ENCODE data around the gene CRIP3.

Gene CRIP3

GRCh38 chr6:43308990-43309477, 408 bp upstream of the CRIP3 start:
- Histone ChIP-seq H4K12ac (ENCODE audit: low read depth, low read length) (no peak overlapping the region), H3K14ac (ENCODE audit: low read length) (no peak overlapping the region), H3K23ac (ENCODE audit: low read length) (no peak overlapping the region), H3K4me2 (ENCODE audit: low read length) (peak overlapping the region; percentile 62), H3K4me3 (ENCODE audit: low read depth, low read length) (no peak overlapping the region), H4K91ac (ENCODE audit: low read depth, low read length) (no peak overlapping the region), H2BK120ac (ENCODE audit: insufficient read depth, low read length, poor library complexity) (no peak overlapping the region), H3K27ac (ENCODE audit: low read depth, low read length) (no peak overlapping the region), H3K18ac (ENCODE audit: low read length) (no peak overlapping the region), H4K8ac (ENCODE audit: low read depth, low read length) (no peak overlapping the region), H3K9me3 (ENCODE audit: insufficient read depth, low read depth, low read length) (no peaks in the 10 kb centered on the region), H2AK5ac (ENCODE audit: low read length) (no peak overlapping the region), H2BK12ac (ENCODE audit: low read length) (no peak overlapping the region), H3K36me3 (ENCODE audit: control insufficient read depth in 1 of 2, insufficient read depth in 2 of 2, low read length in 2 of 2) (no peaks in the 10 kb centered on the region), H2BK5ac (ENCODE audit: low read depth, low read length, poor library complexity) (no peak overlapping the region), H3K4me1 (ENCODE audit: control insufficient read depth in 1 of 2, insufficient read depth in 2 of 2, low read length in 2 of 2) (peaks cover 0 to 4% of the 10 kb centered on the region in 2 experiments), H3K79me1 (ENCODE audit: low read length) (no peaks in the 10 kb centered on the region), H3K27me3 (ENCODE audit: insufficient read depth, low read length) (no peaks in the 10 kb centered on the region), H2AFZ (ENCODE audit: insufficient read depth, low read length, poor library complexity) (no peak overlapping the region), H3K9ac (ENCODE audit: low read length) (no peak overlapping the region), H3K4ac (ENCODE audit: low read depth, low read length) (no peak overlapping the region), H3K79me2 (ENCODE audit: control insufficient read depth, insufficient read depth, low read length, poor library complexity) (no peaks in the 10 kb centered on the region)
- no peak for DNase-seq
- no CpG with 5 or more reads among the region's 9 CpGs for WGBS (ENCODE audit: extremely low coverage, insufficient coverage, insufficient read length)

- Histone ChIP-seq H2BK12ac (ENCODE audit: low read length) (no peak overlapping the region), H2BK120ac (ENCODE audit: insufficient read depth, low read length, poor library complexity) (no peak overlapping the region), H3K14ac (ENCODE audit: low read length) (no peak overlapping the region), H3K4me2 (ENCODE audit: low read length) (no peak overlapping the region), H3K79me2 (ENCODE audit: control insufficient read depth, insufficient read depth, low read length, poor library complexity) (no peaks in the 10 kb centered on the region), H3K4me1 (ENCODE audit: control insufficient read depth in 1 of 2, insufficient read depth in 2 of 2, low read length in 2 of 2) (peaks cover 0 to 4% of the 10 kb centered on the region in 2 experiments), H4K91ac (ENCODE audit: low read depth, low read length) (no peak overlapping the region), H2AK5ac (ENCODE audit: low read length) (no peak overlapping the region), H3K27ac (ENCODE audit: low read depth, low read length) (no peak overlapping the region), H3K79me1 (ENCODE audit: low read length) (no peaks in the 10 kb centered on the region), H3K9ac (ENCODE audit: low read length) (no peak overlapping the region), H3K23ac (ENCODE audit: low read length) (no peak overlapping the region), H3K4ac (ENCODE audit: low read depth, low read length) (no peak overlapping the region), H3K9me3 (ENCODE audit: insufficient read depth, low read depth, low read length) (no peaks in the 10 kb centered on the region), H2BK5ac (ENCODE audit: low read depth, low read length, poor library complexity) (no peak overlapping the region), H4K8ac (ENCODE audit: low read depth, low read length) (no peak overlapping the region), H2AFZ (ENCODE audit: insufficient read depth, low read length, poor library complexity) (no peak overlapping the region), H3K18ac (ENCODE audit: low read length) (no peak overlapping the region), H3K36me3 (ENCODE audit: control insufficient read depth in 1 of 2, insufficient read depth in 2 of 2, low read length in 2 of 2) (no peaks in the 10 kb centered on the region), H3K4me3 (ENCODE audit: low read depth, low read length) (no peak overlapping the region), H3K27me3 (ENCODE audit: insufficient read depth, low read length) (no peaks in the 10 kb centered on the region), H4K12ac (ENCODE audit: low read depth, low read length) (no peak overlapping the region)
- DNase-seq: no peak
- no CpG with 5 or more reads among the region's 5 CpGs for WGBS (ENCODE audit: extremely low coverage, insufficient coverage, insufficient read length)
Observed at GRCh38 chr6:43307451-43308100, 1.1 kb downstream of the CRIP3 start.

GRCh38 chr6:43306086-43306485, 2.5 kb downstream of the CRIP3 start:
- no peak for DNase-seq
- no peaks in the 10 kb centered on the region for H3K79me2 ChIP-seq (ENCODE audit: control insufficient read depth, insufficient read depth, low read length, poor library complexity)
- no peaks in the 10 kb centered on the region for H3K9me3 ChIP-seq (ENCODE audit: insufficient read depth, low read depth, low read length)
- no peaks in the 10 kb centered on the region for H3K79me1 ChIP-seq (ENCODE audit: low read length)
- H3K4me1 ChIP-seq (ENCODE audit: control insufficient read depth in 1 of 2, insufficient read depth in 2 of 2, low read length in 2 of 2): peaks cover 0 to 4% of the 10 kb centered on the region in 2 experiments
- H3K23ac ChIP-seq (ENCODE audit: low read length): no peak overlapping the region
- H3K14ac ChIP-seq (ENCODE audit: low read length): no peak overlapping the region
- no peak overlapping the region for H2BK5ac ChIP-seq (ENCODE audit: low read depth, low read length, poor library complexity)
- no peak overlapping the region for H3K18ac ChIP-seq (ENCODE audit: low read length)
- no peak overlapping the region for H2BK120ac ChIP-seq (ENCODE audit: insufficient read depth, low read length, poor library complexity)
- no peak overlapping the region for H4K91ac ChIP-seq (ENCODE audit: low read depth, low read length)
- no peak overlapping the region for H4K12ac ChIP-seq (ENCODE audit: low read depth, low read length)
- no peak overlapping the region for H3K4me3 ChIP-seq (ENCODE audit: low read depth, low read length)
- no peaks in the 10 kb centered on the region for H3K36me3 ChIP-seq (ENCODE audit: control insufficient read depth in 1 of 2, insufficient read depth in 2 of 2, low read length in 2 of 2)
- no peak overlapping the region for H3K9ac ChIP-seq (ENCODE audit: low read length)
- H3K4ac ChIP-seq (ENCODE audit: low read depth, low read length): no peak overlapping the region
- no peak overlapping the region for H4K8ac ChIP-seq (ENCODE audit: low read depth, low read length)
- H2AK5ac ChIP-seq (ENCODE audit: low read length): no peak overlapping the region
- no peak overlapping the region for H3K4me2 ChIP-seq (ENCODE audit: low read length)
- H2BK12ac ChIP-seq (ENCODE audit: low read length): no peak overlapping the region
- no CpG with 5 or more reads among the region's 7 CpGs for WGBS (ENCODE audit: extremely low coverage, insufficient coverage, insufficient read length)
- H3K27me3 ChIP-seq (ENCODE audit: insufficient read depth, low read length): no peaks in the 10 kb centered on the region
- H2AFZ ChIP-seq (ENCODE audit: insufficient read depth, low read length, poor library complexity): no peak overlapping the region
- H3K27ac ChIP-seq (ENCODE audit: low read depth, low read length): no peak overlapping the region

GRCh38 chr6:43304882-43305281, 3.7 kb downstream of the CRIP3 start:
- Histone ChIP-seq H4K8ac (ENCODE audit: low read depth, low read length) (no peak overlapping the region), H4K91ac (ENCODE audit: low read depth, low read length) (no peak overlapping the region), H2BK12ac (ENCODE audit: low read length) (no peak overlapping the region), H3K4me3 (ENCODE audit: low read depth, low read length) (no peak overlapping the region), H3K14ac (ENCODE audit: low read length) (no peak overlapping the region), H3K27me3 (ENCODE audit: insufficient read depth, low read length) (no peaks in the 10 kb centered on the region), H3K4me1 (ENCODE audit: control insufficient read depth in 1 of 2, insufficient read depth in 2 of 2, low read length in 2 of 2) (peaks cover 0 to 4% of the 10 kb centered on the region in 2 experiments), H2BK120ac (ENCODE audit: insufficient read depth, low read length, poor library complexity) (no peak overlapping the region), H3K18ac (ENCODE audit: low read length) (no peak overlapping the region), H2AK5ac (ENCODE audit: low read length) (no peak overlapping the region), H2AFZ (ENCODE audit: insufficient read depth, low read length, poor library complexity) (no peak overlapping the region), H3K79me1 (ENCODE audit: low read length) (no peaks in the 10 kb centered on the region), H4K12ac (ENCODE audit: low read depth, low read length) (no peak overlapping the region), H3K9ac (ENCODE audit: low read length) (no peak overlapping the region), H3K4ac (ENCODE audit: low read depth, low read length) (no peak overlapping the region), H3K36me3 (ENCODE audit: control insufficient read depth in 1 of 2, insufficient read depth in 2 of 2, low read length in 2 of 2) (no peaks in the 10 kb centered on the region), H3K23ac (ENCODE audit: low read length) (no peak overlapping the region), H3K79me2 (ENCODE audit: control insufficient read depth, insufficient read depth, low read length, poor library complexity) (no peaks in the 10 kb centered on the region), H3K4me2 (ENCODE audit: low read length) (no peak overlapping the region), H3K9me3 (ENCODE audit: insufficient read depth, low read depth, low read length) (no peaks in the 10 kb centered on the region), H3K27ac (ENCODE audit: low read depth, low read length) (no peak overlapping the region), H2BK5ac (ENCODE audit: low read depth, low read length, poor library complexity) (no peak overlapping the region)
- no peak for DNase-seq
- no CpG with 5 or more reads among the region's 2 CpGs for WGBS (ENCODE audit: extremely low coverage, insufficient coverage, insufficient read length)

Data from trophoblast cell (in vitro differentiated cells and primary cell).